Activated CD8-positive, alpha-beta memory T cell treated with anti-CD3 and anti-CD28 coated beads for 4 hours (primary cell): ENCODE measurements around the gene STEAP3.

Experiments used
- DNase-seq, 2 donors: peaks; one replicate each; pipeline ENCODE4 v3.0.0-alpha.2; 2020; ENCODE audit warnings: low read depth in 2 of 2

STEAP3 gene

DNA sequence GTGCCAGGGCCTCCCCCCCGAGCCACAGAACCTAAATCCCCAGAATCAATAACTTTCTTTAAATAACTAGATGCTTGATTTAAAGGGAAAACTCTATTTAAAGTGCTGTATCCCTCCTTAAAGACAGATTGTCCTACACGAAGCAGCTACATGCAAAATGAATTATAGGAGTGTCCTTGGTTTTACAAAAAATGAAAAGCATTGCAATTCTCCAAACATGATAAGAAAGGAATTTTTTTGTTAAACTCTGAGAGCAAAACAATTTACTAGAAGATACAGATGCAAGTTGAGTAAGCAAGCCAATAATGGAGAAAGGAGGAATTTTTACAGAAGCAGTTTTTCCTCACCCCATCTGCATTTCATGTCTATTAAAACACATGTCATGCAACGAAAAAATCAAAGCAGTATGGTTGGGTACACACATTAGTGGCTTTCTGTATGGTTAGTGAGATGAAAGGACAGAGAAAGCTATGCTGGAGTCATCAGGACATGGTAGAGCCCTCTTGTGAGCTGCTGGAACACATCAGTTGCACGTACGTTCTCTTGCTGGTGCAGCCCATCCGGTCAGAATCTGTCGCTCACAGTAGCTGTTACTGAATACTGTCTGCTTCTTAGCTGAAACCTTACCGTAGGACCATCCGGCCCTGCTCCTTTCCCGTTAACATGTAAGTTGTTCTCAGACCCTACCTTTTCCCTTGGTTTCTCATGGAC, 25.9 kb upstream of the STEAP3 start:
- no peak for DNase-seq

- DNase-seq = no peak
Observed at GRCh38 chr2:119198240-119198840, 25.3 kb upstream of the STEAP3 start.

GRCh38 chr2:119201815-119202214, 21.8 kb upstream of the STEAP3 start:
- no peak for DNase-seq

- no peak for DNase-seq
Observed at GRCh38 chr2:119202610-119203310, 20.9 kb upstream of the STEAP3 start.

DNA sequence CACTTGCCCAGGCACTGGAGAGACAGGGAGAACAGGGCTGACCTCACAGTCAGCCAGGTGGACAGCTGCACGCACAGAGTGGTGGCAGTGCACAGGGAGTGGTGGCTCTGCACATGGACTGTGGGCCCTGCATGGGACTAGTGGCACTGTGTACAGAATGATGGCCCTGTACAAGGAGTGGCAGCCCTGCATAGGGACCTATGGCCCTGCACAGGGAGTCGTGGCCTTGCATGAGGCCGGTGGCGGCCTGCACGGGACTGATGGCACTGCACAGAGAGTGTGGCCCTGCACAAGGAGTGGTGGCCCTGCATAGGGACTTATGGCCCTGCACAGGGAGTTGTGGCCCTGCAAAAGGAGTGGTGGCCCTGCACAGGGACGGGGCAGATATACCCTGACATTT, 19.1 kb upstream of the STEAP3 start:
- DNase-seq = no peak

DNA sequence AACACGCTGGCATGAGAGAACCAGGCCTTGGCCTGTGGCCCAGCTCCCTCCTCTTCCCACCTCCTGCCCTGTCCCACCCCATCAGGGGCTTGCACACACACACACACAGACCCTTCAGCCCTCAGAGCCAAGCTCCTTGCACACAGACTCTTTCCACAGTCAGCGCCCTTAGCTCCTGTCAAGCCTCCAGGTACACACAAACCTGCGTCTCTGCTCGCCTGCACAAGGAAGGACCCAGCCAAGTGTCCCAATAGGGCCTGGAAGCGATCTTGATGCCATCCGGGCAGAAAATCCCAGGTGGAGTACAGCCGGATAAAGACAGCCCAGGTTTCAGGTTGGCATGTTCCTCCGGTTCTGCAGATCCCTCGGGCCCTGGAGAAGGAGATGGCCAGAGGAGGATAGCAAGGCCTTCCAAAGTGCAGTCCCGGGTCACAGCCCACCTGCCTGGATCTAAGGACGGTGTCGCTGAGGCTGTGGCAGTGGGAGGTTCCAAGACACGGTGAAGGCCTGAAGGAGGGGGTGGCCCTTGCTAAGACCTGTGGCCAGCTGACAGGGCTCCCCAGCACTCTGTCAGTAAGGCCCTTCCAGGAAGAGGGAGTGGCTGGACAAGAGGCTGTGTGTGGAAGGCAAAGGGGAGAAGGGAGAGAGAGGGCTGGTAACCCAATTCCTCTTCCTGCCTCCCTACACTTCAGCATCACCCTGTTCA, 18.5 kb upstream of the STEAP3 start:
- no peak for DNase-seq

- no peak for DNase-seq
Observed at GRCh38 chr2:119206201-119206600, 17.4 kb upstream of the STEAP3 start.

DNA sequence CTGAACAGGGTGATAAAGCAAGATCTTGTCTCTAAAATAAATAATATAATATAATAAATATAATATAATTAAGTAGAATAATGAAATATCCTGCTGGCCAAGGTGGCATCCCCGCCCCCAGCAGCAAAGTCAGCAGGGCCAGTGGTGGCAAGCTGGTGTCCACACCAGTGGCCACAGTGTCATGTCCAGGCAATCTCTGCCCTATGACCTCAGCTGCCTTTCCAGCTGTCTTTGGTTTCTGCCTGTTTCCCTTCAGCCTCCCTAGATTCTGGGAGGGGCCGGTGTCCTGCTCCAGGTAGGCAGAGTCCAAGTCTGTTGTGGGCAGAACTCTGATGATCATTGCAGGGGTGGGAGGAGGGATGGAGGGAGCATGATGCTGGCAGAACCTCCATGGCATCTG, 16.2 kb upstream of the STEAP3 start:
- no peak for DNase-seq

DNA sequence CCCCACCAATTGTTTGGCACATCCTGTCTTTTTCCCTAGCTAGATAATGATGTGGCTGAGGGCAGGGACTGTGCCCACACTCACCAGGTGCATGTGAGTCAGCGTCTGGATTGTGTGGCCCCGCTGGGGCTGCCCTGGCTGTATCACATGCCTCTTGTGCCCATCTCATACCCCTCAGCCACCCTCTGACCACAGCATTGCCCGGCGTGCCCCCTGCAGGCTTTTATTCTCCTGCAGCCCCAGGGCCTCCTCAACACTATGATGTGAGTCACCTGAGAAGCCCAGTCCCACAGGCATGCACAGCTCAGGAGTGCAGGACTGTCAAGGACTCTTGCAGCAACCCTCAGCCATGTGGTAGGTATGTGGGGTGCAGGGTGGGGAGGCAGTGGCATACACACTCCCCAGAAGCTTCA, 14.8 kb upstream of the STEAP3 start:
- no peak for DNase-seq

DNA sequence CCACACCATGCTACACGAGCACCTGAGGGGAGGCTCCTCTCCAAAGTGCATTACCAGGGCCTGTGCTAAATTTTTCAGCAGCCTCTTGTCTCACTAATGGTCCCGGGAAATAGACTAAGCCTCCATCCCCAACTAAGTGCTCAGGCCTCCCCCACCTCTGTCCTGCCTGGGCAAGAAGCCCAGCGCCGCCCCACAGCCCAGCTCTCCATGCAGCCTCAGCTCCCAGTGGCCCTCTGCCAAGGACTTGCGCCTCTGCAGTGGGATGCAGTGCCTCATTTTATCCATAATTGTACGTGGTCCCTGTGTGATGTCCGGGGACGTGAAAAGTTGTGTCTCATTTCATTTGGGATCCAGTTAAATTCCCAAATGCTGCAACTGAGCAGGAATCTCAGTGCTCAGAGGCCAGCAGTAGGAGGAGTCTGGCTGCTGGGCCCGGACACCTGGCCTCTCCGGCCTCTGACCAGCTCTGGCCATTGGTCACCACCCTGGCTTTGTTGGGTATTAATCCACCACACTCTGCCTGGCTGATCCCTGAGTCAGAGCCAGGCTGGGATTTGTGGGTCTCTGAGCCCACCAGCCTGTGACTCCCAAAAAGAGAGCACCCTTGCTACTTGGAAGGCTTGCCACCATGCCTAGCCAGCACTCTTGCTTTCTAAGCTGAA, 11.4 kb upstream of the STEAP3 start:
- DNase-seq = no peak

DNA sequence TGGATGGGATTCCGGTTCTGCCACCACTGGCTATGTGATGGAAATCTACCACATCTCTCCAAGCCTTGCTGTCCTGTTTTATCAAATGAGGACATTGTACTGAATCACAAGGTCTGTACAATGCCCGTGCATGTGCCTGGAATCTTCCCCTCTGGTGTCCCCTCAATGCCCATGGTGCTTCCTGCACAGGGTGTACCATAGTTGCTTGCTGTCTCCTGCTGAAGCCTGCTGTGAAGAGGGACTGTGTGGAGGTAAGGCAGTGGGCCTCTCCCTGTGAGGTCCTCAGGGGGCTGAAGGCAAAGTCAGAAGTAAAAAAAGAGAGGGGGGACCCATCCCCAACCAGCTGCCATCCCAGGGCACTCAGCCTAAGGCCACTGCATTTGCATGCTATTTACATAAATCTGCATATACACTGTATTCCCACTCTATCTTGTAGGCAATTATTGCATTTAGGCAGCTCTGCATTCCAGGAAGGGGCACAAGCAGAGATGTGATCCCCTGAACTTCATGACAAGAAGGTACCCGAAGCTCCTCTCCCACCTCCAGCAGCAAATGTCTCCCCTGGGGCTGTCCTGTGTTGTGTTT, 9.1 kb upstream of the STEAP3 start:
- DNase-seq = no peak

DNA sequence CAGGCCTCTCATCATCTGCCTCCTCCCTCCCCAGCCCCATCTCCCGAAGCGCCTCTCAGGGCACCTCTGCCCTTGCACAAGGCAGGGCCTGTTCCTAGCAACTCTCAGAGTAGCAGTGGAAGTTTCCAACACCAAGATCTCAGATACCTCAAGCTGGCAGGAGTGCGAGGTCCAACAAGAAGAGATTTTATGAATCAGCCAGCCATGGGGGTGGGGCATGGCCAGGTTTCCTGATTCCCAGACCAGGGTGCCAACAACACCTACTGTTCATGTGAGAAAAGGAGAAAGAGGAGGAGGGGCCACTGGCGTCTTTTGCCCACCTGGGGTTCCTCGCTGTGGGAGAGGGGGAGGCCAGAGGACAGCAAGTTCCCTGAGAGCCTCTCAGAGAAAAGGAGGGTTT, 6.6 kb upstream of the STEAP3 start:
- DNase-seq = no peak

DNA sequence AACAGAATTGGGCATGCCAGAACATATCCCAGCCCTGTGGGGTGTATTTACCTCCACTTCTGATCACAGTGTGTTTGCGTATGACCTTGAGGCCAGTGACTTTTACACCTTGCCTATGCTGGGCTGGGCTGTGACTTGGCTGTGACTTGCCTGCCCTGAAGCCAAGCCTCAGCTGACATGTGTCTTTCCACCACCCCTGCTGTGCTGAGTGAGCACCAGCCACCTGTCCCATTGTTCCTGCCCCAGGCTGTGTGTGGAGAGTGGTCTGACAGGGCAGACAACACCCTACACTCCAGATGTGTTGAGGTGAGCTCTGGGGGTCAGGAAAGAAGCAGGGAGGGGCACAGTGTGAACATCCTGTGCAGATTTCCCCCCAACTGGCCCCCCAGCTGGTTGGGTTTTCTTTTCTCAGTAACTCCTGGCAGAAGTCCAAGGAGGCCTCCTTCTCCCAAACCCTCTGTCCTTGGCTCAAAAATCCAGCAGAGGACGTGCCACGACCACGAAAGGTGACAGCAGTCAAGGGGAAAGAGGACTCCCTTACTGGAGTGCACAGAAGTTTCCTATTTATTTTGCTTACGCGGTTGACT, 5.1 kb upstream of the STEAP3 start:
- no peak for DNase-seq

DNA sequence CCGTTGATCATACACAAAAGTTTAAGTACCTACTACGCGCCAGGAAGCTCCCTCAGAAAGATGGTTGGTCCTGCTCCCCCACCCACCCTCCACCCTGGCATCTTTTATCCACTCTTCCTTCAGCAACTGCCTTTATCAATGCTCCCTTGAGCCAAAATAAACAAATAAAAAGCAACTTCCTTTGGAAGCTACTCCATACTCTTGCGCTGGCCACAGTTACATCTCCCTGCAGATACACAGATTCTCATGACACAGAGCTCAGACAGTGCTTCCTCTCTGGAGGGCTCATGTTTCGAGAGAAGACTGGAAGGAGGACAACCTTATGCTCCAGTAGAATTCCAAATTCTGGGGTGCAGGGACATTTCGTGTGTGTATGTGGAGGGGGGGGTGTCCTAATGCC, 3.8 kb upstream of the STEAP3 start:
- no peak for DNase-seq

DNA sequence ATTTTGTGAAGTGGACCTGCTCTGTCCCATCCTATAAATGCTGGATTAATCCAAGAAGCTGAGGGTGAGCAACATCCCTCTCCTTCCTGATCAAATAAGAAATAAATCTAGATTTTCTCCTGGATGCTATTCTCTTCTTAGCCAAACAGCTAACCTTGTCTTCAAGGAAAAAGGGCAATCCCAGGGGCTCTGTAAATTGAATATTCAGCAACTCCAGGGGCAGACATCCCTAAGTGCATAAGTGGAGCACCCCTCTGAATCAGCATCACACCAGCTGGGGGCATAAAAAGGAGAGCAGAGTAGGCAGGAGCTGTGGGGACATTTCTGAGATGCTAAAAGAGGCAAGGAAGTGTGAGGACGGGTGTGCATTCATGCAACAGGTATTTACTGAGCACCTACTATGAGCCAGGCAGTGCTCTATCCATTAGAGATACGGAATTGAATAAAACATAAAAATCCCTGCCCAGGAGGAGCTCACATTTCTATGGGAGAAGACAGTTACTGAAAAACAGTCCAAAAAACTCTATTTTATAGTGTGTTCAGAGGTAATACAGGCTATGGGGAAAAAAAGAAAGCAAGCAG, 2.8 kb upstream of the STEAP3 start:
- no peak for DNase-seq

- no peak for DNase-seq
Observed at GRCh38 chr2:119221609-119222008, 2.0 kb upstream of the STEAP3 start.

GRCh38 chr2:119222213-119222612, 1.4 kb upstream of the STEAP3 start:
- DNase-seq = no peak

DNA sequence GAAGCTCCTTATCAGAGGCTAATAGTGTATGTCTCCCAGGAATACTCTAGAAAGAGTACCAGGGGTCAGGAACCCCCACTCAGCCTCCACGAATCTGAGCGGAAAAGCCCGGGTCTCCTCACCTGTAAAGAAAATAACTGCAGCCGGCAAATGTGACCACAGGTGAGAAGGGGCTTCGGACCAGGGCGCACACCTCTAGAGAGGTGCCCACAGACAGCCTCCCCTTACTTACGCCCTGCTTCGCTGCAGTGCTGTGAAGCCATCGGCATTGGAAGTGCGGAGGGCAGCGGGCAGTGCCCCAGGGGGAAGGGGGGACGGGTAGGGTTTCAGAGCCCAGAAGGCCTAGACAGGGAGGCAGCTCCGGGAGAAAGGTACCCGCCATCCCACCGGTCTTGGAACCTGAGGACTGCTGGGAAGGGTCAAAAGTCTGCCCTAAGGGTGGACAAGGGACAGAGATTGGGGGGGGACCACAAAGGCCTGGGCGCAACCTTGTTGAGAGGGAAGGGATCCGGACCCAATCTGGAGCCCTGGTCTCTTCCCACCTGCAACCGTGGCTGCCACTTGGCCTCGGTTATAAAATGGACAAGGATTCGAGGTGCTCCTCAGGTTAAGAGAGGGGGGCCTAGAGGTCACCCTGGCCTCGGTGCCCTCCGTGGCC, 642 bp upstream of the STEAP3 start:
- DNase-seq = no peak

- DNase-seq = no peak
Observed at GRCh38 chr2:119224391-119225104, 914 bp downstream of the STEAP3 start.
